ENCODE data around the gene EGF. TPM values are rescaled to one million over a fixed set of nuclear protein-coding genes. Genes with fewer than 3 reads are reported as not detected.

Gene EGF
- total RNA-seq, 1 donor = 0.09 TPM

GRCh38 chr4:109952612-109953011, 39.9 kb downstream of the EGF start:
- H3K4me3 ChIP-seq (ENCODE audit: low read depth, low read length) = no peak overlapping the region
- DNase-seq (ENCODE audit: low read depth) = no peak
- TF ChIP-seq, protein P1, sequence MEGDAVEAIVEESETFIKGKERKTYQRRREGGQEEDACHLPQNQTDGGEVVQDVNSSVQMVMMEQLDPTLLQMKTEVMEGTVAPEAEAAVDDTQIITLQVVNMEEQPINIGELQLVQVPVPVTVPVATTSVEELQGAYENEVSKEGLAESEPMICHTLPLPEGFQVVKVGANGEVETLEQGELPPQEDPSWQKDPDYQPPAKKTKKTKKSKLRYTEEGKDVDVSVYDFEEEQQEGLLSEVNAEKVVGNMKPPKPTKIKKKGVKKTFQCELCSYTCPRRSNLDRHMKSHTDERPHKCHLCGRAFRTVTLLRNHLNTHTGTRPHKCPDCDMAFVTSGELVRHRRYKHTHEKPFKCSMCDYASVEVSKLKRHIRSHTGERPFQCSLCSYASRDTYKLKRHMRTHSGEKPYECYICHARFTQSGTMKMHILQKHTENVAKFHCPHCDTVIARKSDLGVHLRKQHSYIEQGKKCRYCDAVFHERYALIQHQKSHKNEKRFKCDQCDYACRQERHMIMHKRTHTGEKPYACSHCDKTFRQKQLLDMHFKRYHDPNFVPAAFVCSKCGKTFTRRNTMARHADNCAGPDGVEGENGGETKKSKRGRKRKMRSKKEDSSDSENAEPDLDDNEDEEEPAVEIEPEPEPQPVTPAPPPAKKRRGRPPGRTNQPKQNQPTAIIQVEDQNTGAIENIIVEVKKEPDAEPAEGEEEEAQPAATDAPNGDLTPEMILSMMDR (IDR thresholded peaks at IDR 0.05; ENCODE audit: insufficient read depth, low read length) = no peak

DNA sequence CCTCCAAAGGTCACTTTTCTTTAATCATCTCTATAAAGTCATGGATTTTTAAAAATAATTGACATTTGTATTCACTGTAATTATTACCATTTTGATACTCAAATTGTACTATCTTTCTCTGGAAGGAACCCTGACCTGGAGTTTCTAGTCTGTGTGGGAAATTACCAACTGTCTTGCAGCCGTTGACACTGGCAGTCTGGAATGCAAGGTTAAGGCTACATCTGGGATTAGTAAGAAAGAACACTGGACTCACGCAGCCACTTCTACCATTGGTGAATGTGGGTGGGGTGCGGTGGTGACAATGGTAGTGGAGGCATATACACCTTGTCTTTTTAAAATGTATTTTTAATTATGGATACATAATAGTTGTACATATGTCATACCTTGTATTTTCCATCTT, 40.9 kb downstream of the EGF start:
- no peak for DNase-seq (ENCODE audit: low read depth)
- H3K4me3 ChIP-seq (ENCODE audit: low read depth, low read length) = no peak overlapping the region
- TF ChIP-seq, protein P1 (IDR thresholded peaks at IDR 0.05; ENCODE audit: insufficient read depth, low read length) = no peak

- H3K4me3 ChIP-seq (ENCODE audit: low read depth, low read length) = no peak overlapping the region
- TF ChIP-seq, protein P1 (IDR thresholded peaks at IDR 0.05; ENCODE audit: insufficient read depth, low read length) = no peak
- DNase-seq (ENCODE audit: low read depth) = no peak
Observed at GRCh38 chr4:109955146-109955545, 42.5 kb downstream of the EGF start.

- TF ChIP-seq, protein P1 (IDR thresholded peaks at IDR 0.05; ENCODE audit: insufficient read depth, low read length) = no peak
- no peak for DNase-seq (ENCODE audit: low read depth)
- H3K4me3 ChIP-seq (ENCODE audit: low read depth, low read length) = no peak overlapping the region
Observed at GRCh38 chr4:109957227-109957626, 44.5 kb downstream of the EGF start.

- H3K4me3 ChIP-seq (ENCODE audit: low read depth, low read length) = no peak overlapping the region
- TF ChIP-seq, protein P1 (IDR thresholded peaks at IDR 0.05; ENCODE audit: insufficient read depth, low read length) = no peak
Observed at GRCh38 chr4:109959195-109959594, 46.5 kb downstream of the EGF start.

GRCh38 chr4:109962401-109962800, 49.7 kb downstream of the EGF start:
- no peak for DNase-seq (ENCODE audit: low read depth)
- TF ChIP-seq, protein P1 (IDR thresholded peaks at IDR 0.05; ENCODE audit: insufficient read depth, low read length) = no peak
- no peak overlapping the region for H3K4me3 ChIP-seq (ENCODE audit: low read depth, low read length)

More at GRCh38 chr4:109959195-109959594, 46.5 kb downstream of the EGF start:
- no peak for DNase-seq (ENCODE audit: low read depth)

DNA sequence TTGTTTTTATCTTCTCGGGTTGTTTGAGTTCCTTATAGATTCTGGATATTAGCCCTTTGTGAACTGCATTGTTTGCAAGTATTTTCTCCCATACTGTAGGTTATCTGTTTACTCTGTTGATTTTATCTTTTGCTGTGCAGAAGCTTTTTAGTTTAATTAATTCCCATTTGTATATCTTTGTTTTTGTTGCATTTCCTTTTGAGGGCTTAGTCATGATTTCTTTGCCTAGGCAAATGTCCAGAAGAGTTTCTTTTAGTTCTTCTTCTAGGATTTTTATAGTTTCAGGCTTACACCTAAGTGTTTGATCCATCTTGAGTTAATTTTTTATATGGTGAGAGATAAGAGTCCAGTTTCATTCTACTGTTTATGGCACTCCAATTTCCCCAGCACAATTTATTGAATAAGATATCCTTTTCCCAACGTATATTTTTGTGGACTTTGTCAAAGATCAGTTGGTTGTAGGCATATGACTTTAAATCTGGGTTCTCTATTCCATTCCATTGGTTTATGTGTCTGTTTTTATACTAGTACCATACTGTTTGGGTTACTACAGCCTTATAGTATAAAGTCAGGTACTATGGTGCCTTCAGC, 54.3 kb downstream of the EGF start:
- TF ChIP-seq, protein P1 (IDR thresholded peaks at IDR 0.05; ENCODE audit: insufficient read depth, low read length) = no peak
- H3K4me3 ChIP-seq (ENCODE audit: low read depth, low read length) = no peak overlapping the region
- no peak for DNase-seq (ENCODE audit: low read depth)
